Skin epidermis (tissue), 12 donors: ENCODE measurements around the gene GNG12.
A peak's percentile ranks its signal among the peaks of the same experiment; 100 is the strongest.

ENCODE experiments used
- H3K27ac ChIP-seq, 21 experiments: fragments of 200-600 bp; sonication (generic) in 11 of 21; one replicate each; pipeline ENCODE4 v1.5.0; 2020; ENCODE audit warnings: mild to moderate bottlenecking in 3 of 21, inconsistent platforms in 2 of 21, moderate library complexity in 2 of 21
- H3K4me3 ChIP-seq, 7 experiments: fragments of 200-600 bp; sonication (generic) in 2 of 7; one replicate each; pipeline ENCODE4 v1.5.0; 2020; ENCODE audit warnings: inconsistent platforms in 2 of 7, mild to moderate bottlenecking in 2 of 7, moderate library complexity in 1 of 7

GNG12 gene

GRCh38 chr1:67761730-67762129 lies 71.5 kb downstream of the GNG12 start:
- Histone ChIP-seq H3K4me3 (no peak overlapping the region), H3K27ac (no peak overlapping the region)

- Histone ChIP-seq H3K27ac (peak overlapping the region in 3 of 21 experiments; percentile 10 to 25 (median 25)), H3K4me3 (no peak overlapping the region)
Observed at GRCh38 chr1:67761091-67761490, 72.2 kb downstream of the GNG12 start.

DNA sequence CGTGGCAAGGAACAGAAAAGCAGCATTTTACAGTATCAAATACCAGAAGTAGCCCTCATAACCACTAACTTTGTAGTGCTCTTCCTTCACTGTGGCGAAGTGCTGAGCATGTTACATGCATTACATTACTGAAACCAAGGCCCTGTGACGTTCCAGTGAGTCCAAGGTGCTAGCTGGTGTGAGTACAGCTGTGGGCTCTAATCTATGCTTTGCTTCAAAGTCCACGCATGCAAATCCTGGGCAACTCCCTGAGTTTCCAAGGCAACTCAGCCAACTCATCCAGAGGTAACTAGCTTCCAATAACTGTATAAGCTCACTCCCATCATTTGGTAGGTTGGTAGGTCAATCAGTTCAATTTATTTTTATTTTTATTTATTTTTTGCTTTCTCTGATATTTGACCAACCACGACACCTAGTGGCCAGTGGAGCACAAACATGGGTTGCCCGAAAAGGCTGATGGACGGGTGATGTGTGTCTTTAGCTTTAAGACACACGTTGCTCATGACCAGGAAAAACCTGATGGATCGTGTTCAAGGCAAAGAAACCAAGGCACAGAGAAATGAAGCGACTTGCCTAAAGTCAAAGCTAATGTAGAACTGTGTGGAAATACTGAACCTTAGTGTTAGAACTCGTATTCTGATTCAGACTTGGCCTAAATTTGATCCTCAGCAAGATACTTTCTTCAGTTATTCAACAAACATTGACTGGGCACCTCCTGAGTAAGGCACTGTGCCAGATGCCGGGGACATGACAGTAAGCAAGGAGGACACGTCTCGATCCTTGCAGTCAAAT lies 73.0 kb downstream of the GNG12 start:
- H3K4me3 ChIP-seq, result no peak overlapping the region
- peak overlapping the region in 11 of 21 experiments; percentile 7 to 72 (median 25) for H3K27ac ChIP-seq

DNA sequence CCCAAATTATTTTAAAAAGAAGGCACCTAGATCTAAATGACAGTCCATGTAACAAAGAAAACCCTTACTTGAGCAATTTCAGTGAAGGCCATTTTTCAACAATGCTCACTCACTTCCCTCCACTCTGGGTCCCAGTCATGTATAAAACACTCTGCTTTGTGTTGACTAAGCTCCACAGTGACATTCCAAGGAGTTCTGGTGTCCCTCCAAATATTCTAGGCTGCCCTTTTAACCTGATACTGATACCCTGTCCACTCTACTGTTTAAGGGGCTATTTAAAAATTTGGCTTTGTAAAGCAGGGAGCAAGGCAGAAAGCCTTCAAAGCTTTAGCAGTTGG lies 73.6 kb downstream of the GNG12 start:
- Histone ChIP-seq H3K4me3 (no peak overlapping the region), H3K27ac (peak overlapping the region in 9 of 21 experiments; percentile 7 to 72 (median 14))

DNA sequence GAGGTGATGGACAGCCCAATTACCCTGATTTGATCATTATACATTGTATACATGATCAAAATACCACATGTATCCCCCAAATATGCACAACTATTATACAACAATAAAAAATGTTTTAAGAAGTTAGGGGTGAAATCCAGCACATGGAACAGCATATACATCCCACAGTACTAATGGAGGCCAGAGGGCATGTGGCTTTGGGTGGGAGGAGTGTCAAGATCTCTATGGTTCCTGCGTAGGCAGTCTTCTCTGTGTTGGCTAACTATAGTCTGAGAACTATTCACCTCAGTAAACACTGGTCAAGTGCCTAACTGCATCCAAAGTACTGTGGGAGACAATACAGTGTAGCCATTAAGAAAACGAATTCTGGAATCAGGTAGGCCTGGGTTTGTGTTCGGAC lies 74.2 kb downstream of the GNG12 start:
- H3K27ac ChIP-seq, result peak overlapping the region in 1 of 21 experiments; percentile 60
- no peak overlapping the region for H3K4me3 ChIP-seq

DNA sequence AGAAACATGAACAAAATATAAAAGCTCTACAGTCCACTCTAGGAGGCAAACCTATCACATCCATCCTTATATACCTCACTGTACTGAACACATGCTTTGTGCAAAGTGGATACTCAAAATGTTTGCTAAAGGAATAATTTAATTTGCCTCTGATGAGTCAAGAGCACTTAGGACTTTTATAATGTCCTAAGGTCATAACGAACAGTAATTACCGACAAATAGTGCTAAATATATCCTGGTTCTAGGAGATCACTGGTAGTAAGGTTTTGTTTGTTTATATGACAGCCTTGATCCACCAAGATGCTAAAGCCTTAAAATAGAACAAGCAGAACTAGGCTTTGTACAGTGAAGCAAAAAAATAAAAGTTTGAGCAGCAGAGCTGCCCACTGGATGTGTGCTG lies 77.6 kb downstream of the GNG12 start:
- Histone ChIP-seq H3K4me3 (no peak overlapping the region), H3K27ac (no peak overlapping the region)

DNA sequence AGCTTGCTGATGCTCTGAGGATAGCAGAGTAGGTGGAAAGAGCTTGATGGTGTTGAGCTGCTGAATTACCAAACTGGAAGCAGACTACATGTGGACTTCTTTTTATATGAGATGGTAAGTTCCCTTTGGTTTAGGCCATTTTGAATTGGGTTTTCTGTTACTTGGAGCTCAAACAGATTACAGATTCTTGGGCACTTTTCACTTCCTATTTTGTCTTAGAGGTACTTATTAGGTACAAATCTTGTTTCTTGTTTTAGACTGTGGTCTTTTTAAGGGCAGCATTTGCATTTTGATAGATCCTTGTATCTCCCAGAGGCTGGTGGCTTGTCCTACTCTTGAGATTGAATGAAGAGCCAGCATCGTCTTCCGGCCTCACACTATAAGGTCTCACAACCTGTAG lies 78.1 kb downstream of the GNG12 start:
- Histone ChIP-seq H3K4me3 (no peak overlapping the region), H3K27ac (peak overlapping the region in 1 of 21 experiments; percentile 15)

DNA sequence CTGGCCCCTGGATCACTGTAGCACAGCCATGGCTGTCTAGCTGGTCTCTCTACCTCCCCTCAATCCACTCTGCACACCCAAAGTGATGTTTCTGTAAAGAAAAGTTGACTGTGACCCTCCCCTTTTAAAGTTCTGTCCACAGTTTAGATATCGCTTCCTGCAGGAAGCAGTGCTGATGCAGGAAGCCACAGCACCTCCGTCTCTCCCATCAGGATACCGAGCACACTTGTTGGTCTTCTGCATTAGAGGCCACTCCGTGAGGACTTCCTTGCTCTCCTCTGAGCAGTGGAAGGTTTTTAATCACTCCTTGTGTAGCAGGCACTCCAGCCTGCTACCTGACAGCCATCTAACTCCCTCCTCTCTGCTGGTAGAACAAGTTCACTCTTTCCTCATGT lies 78.7 kb downstream of the GNG12 start:
- H3K27ac ChIP-seq, result peak overlapping the region in 1 of 21 experiments; percentile 38
- H3K4me3 ChIP-seq, result no peak overlapping the region

DNA sequence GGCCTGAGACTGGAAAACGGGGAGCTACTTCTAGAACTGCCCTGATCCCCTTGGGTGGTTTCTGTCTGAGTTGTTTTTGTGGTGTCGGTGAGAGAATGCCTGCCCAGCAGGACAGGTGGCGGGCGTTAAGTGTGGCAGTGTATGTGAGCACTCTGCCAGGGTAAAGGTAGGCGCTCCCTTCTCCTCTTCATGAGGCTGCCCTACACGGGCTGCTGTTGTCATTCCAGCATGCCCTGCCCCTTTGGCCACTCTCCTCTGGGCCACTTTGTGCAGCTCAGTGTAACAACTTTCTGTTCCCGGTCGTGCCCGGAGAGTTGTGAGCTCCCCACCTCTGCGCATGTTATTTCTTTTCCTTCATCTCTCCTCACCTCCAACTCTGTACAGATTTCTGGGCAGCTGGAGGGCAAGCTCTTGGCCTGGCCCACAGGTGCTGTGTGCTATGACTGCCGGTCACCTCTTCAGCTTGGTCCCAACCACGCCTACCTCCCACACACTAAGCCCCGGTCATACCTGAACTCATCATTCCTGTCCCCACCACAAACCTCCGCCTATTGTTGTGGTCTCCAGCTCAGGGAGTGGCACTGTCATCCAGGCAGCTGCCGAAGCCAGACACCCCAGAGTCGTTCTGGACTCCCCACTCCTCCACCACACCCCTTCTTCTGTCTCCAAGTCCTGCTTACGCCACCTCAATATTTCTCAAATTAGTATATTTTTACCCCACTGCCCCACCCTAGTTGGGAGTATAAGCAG lies 79.3 kb downstream of the GNG12 start:
- Histone ChIP-seq H3K27ac (peak overlapping the region in 5 of 21 experiments; percentile 5 to 38 (median 26)), H3K4me3 (no peak overlapping the region)

DNA sequence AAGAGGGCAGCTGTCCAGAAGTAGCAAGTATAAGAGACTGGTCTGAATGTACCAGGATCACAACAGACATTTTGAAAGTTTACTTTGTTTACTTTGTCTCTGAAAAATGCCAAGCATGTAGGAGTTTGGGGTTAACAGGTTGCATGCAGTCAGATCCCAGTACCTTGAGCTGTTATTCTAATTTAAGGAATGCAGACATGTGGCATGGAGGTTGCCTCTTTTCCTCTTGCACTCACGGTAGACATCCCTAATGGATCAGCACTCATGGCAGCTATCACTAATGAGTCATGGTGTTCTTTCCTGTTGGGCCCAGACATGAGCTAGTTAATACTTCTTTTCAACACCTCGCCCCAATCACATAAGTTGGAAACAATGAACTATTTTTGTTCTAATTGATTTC lies 81.0 kb downstream of the GNG12 start:
- Histone ChIP-seq H3K4me3 (no peak overlapping the region), H3K27ac (peak overlapping the region in 1 of 21 experiments; percentile 86)

DNA sequence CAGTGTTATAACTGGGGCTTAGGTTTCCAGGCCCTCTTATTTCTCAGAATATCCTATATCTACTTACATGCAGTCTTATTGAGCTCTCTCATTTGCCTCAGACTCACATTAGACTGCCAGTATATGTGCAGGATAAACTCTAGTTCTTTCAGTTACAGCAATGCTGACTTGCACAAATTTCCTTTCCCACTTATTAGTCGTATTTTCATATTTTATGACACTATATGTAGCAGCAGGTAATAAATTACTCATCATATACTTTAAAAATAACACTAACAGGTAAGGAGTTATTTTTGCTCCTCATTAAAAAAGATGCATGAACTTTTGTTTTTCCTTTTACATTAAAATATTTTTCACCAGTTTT lies 82.6 kb downstream of the GNG12 start:
- Histone ChIP-seq H3K4me3 (no peak overlapping the region), H3K27ac (peak overlapping the region in 16 of 21 experiments; percentile 26 to 86 (median 72))

- Histone ChIP-seq H3K27ac (peak overlapping the region in 20 of 21 experiments; percentile 26 to 86 (median 70)), H3K4me3 (no peak overlapping the region)
Observed at GRCh38 chr1:67749844-67750690, 83.2 kb downstream of the GNG12 start.

DNA sequence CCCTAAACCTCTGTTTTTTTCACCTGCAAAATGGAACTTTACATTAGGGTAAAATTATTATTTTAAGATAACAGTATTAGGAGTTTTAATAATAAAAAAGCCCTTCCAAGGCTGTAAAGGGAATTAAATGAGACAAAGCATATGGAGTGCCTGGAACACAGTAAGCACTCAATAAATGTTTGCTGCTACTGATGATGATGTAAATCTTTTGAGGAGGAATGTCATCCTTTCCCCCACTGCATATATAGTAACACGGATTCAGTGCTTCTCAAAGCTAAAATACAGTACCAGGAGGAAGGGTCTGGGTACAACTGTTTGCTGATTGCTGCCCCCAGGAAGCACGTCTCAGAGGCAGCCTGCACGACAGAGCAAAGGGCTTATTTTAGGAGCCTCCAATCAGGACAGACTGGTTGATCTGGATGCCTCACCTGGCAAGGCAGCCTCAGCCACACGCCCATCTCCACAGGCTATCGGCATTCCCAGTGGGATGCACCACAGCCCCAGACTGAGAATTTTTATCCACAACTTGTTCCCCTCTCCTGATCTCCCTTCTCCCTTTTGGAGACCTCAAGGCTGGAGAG lies 83.9 kb downstream of the GNG12 start:
- H3K4me3 ChIP-seq, result no peak overlapping the region

DNA sequence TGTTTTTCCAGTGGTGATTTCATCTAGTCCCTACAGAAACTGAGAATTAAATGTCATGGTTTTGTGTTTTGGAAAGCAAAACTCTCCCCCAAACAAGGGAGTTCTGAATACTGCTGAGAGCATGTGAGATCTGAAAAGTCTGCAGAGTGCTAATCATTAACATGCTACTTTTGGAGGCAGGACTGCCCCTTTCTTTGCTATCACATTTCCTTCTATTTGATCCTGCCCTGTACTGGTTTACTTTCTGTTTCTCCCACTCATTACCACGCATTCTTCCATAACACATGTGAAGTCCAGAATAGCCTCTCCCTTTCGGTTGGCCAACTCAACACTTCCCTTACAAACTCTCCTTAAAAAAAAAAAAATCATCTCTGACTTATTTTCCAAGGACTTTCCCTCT lies 84.6 kb downstream of the GNG12 start:
- peak overlapping the region in 18 of 21 experiments; percentile 20 to 86 (median 72) for H3K27ac ChIP-seq
- no peak overlapping the region for H3K4me3 ChIP-seq

More for the DNA sequence above, 83.9 kb downstream of the GNG12 start:
- H3K27ac ChIP-seq, result peak overlapping the region in 20 of 21 experiments; percentile 26 to 86 (median 70)

DNA sequence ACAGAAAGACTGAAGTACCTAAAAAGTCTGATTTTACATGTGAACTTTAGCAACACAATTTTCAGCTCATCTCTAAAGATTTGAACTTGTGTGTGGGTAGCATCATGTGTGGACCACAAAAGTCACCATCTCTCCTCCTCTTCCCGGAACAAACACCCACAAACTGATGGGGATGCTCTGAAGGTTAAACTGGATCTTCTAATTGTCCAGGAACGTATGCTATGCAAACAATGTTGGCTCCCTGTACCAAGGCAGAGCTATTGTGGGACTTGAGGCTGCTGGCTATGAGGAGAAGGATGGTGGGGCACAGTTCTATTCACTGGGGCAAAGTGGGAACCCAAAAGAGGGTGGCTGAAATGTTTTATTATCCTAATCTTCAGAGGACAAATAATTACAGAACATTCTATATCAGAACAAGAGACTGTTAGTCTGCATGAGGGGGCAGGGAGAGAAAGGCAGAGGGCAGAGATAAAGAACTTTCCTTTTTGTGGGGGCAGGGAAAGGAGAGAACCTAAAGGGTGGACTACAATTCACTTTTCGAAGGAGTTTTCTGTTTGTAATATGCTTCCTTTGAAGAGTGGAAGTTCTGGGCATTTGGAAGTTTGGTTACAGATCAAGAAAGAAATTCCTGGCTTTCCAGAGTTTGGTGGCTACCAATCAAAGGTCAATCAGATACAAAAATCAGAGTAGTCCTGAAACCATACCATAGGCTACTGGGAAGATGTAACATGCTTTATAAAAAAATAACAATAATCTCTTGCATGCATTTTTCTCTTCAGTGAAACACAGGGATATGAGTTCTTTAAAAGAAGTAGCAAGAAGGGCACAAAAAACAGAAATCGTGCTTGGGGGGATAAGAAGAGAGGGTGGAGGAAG lies 85.4 kb downstream of the GNG12 start:
- no peak overlapping the region for H3K4me3 ChIP-seq
- H3K27ac ChIP-seq, result peak overlapping the region in 18 of 21 experiments; percentile 14 to 86 (median 70)

GRCh38 chr1:67745875-67746698 lies 87.2 kb downstream of the GNG12 start:
- H3K27ac ChIP-seq, result peak overlapping the region in 5 of 21 experiments; percentile 8 to 34 (median 15)
- no peak overlapping the region for H3K4me3 ChIP-seq

DNA sequence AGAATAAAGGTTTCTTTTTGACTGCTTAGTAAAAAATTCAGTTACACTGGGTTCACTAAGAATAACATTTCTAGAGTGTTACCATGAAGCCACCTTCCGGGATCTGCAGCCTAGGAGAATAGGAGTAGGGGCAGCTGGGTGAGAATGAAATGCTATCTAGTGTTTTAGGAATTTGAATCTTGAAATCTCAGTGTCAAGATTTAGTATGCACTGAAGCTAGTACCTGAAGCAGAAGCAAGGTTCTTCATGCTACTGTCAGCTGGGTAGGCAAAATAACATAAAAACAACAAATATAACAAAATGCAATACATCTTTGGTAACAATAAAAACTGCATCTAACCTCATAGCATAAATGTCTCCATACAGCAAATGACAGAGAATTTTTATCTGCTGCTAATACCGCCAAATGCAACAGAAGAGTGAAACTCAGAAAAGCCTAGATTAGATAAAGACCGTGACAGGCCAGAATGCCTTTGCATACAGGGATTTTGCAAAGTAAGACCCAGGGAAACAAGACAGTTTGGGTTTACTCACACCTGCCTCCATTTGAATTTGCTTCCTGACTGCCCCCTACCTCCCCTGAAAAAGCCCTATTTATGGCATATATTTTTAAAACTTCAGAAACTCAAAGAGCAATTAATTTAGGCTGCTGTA lies 90.1 kb downstream of the GNG12 start:
- Histone ChIP-seq H3K4me3 (no peak overlapping the region), H3K27ac (no peak overlapping the region)
